ENCODE measurements around the gene LRP8.

DNA sequence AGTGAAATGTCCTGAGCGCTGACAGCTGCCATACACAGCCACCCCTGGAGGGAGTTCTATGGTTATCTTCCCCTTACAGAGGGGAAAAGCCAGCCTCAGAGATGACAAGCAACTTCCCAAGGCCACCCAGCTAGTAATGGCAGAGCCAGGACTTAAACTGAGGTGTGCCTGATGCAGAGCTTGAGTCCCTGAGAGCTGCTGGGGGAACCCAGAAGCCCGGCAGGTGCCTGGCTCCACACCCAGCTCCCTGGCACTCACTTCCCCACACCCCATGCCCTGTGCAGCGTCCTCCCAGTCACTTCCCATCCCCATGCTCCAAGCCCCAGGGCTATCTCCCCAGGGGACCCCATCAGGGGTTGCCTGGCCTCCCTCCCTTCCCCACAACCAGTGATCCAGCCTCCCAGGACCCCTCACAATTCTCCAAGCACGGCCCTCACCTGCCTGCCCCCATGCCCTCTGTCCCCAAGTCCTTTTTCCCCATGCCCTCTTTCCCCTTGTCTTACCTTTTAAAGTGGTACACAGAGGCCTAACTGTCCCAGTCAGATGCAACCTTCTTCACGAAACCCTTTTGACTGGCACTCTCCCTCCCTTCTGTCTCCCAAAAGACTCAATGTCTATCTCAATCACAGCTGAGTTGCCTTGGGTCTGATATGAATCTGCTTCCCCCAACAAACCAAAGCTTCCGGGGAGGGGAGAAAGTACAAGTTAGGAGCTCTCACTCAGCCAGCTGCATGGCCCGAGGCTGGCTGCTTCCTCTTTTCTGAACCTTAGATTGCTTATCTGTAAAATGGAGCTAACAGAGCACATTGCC lies 39.8 kb upstream of the LRP8 start:
- TF ChIP-seq, protein P1, sequence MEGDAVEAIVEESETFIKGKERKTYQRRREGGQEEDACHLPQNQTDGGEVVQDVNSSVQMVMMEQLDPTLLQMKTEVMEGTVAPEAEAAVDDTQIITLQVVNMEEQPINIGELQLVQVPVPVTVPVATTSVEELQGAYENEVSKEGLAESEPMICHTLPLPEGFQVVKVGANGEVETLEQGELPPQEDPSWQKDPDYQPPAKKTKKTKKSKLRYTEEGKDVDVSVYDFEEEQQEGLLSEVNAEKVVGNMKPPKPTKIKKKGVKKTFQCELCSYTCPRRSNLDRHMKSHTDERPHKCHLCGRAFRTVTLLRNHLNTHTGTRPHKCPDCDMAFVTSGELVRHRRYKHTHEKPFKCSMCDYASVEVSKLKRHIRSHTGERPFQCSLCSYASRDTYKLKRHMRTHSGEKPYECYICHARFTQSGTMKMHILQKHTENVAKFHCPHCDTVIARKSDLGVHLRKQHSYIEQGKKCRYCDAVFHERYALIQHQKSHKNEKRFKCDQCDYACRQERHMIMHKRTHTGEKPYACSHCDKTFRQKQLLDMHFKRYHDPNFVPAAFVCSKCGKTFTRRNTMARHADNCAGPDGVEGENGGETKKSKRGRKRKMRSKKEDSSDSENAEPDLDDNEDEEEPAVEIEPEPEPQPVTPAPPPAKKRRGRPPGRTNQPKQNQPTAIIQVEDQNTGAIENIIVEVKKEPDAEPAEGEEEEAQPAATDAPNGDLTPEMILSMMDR (IDR thresholded peaks at IDR 0.05 in 4 of 5, conservative IDR thresholded peaks at IDR 0.05 in 1 of 5), result no peak
- TF ChIP-seq POLR2A (IDR thresholded peaks at IDR 0.05), result no peak
